GM12878 (cell line): ENCODE results near the gene TRIM28. TPM values are rescaled to one million over a fixed set of nuclear protein-coding genes. Genes with fewer than 3 reads are reported as not detected.

ENCODE experiments used
- BRCA1 ChIP-seq: IDR thresholded peaks from 2 replicates; pipeline ENCODE4 v1.6.1; 2011; ENCODE audit warnings: low read depth, low read length, improper control_type of control experiment
- CBX3 ChIP-seq: fragments of 200-600 bp; sonication (generic); IDR thresholded peaks from 2 replicates; pipeline ENCODE4 v1.6.1; 2016; ENCODE audit warnings: low read depth, borderline replicate concordance
- CTCF ChIP-seq, 3 experiments: IDR thresholded peaks in 2 of 3; conservative IDR thresholded peaks in 1 of 3; 2 replicates each; pipeline ENCODE4 v1.5.1; 2011; ENCODE audit warnings: low read depth in 3 of 3, low read length in 3 of 3, mild to moderate bottlenecking in 3 of 3, control low read depth in 2 of 3, moderate library complexity in 2 of 3, inconsistent platforms in 1 of 3, mixed read lengths in 1 of 3; ENCODE audit not compliant: control insufficient read depth in 2 of 3, insufficient read depth in 1 of 3; ENCODE audit errors: extremely low read depth in 1 of 3
- EED ChIP-seq: sonication (generic); IDR thresholded peaks from 2 replicates; pipeline ENCODE4 v1.6.1; 2016; ENCODE audit warnings: antibody characterized with exemption, low read depth
- HDAC2 ChIP-seq: fragments of 200-600 bp; sonication (generic); IDR thresholded peaks from 2 replicates; pipeline ENCODE4 v1.6.1; 2017
- HDAC6 ChIP-seq: fragments of 200-600 bp; sonication (generic); IDR thresholded peaks from one replicate; pipeline ENCODE4 v1.8.0; 2017; ENCODE audit warnings: antibody characterized with exemption; ENCODE audit not compliant: unreplicated experiment
- HSF1 ChIP-seq: fragments of 150-350 bp; IDR thresholded peaks from 2 replicates; pipeline ENCODE4 v1.6.1; 2014; ENCODE audit warnings: mild to moderate bottlenecking, low read depth, low read length
- KLF5 ChIP-seq: fragments of 450-650 bp; IDR thresholded peaks from 2 replicates; pipeline ENCODE4 v1.6.1; 2014; ENCODE audit warnings: mild to moderate bottlenecking; ENCODE audit not compliant: partially characterized antibody
- LARP7 ChIP-seq: fragments of 450-650 bp; IDR thresholded peaks from 2 replicates; pipeline ENCODE4 v1.6.1; 2017; ENCODE audit warnings: mild to moderate bottlenecking
- MAX ChIP-seq: IDR thresholded peaks from 2 replicates; pipeline ENCODE4 v1.6.1; 2012; ENCODE audit warnings: low read depth, low read length, improper control_type of control experiment
- MEF2B ChIP-seq: fragments of 450-650 bp; IDR thresholded peaks from 2 replicates; pipeline ENCODE4 v1.6.1; 2018; ENCODE audit warnings: mild to moderate bottlenecking, moderate library complexity; ENCODE audit not compliant: partially characterized antibody, poor library complexity, severe bottlenecking
- NBN ChIP-seq: fragments of 450-650 bp; IDR thresholded peaks from 2 replicates; pipeline ENCODE4 v1.6.1; 2016
- NFXL1 ChIP-seq: fragments of 450-650 bp; IDR thresholded peaks from 2 replicates; pipeline ENCODE4 v1.6.1; 2017; ENCODE audit warnings: antibody characterized with exemption, mild to moderate bottlenecking, borderline replicate concordance
- NKRF ChIP-seq: fragments of 450-650 bp; conservative IDR thresholded peaks from 2 replicates; pipeline ENCODE4 v1.6.1; 2017; ENCODE audit warnings: mild to moderate bottlenecking, moderate library complexity
- NR2F1 ChIP-seq: fragments of 450-650 bp; conservative IDR thresholded peaks from 2 replicates; pipeline ENCODE4 v1.6.1; 2017; ENCODE audit warnings: mild to moderate bottlenecking
- PKNOX1 ChIP-seq: fragments of 450-650 bp; IDR thresholded peaks from 2 replicates; pipeline ENCODE4 v1.6.1; 2016; ENCODE audit warnings: mild to moderate bottlenecking
- PML ChIP-seq: IDR thresholded peaks from 2 replicates; pipeline ENCODE4 v1.6.1; 2012; ENCODE audit warnings: low read length, inconsistent platforms
- POLR2AphosphoS2 ChIP-seq: IDR thresholded peaks from 2 replicates; pipeline ENCODE4 v1.6.1; 2011; ENCODE audit warnings: low read depth, mild to moderate bottlenecking, low read length, improper control_type of control experiment, moderate library complexity
- POLR2AphosphoS5 ChIP-seq: IDR thresholded peaks from 2 replicates; pipeline ENCODE4 v1.6.1; 2011; ENCODE audit warnings: mild to moderate bottlenecking, low read length, inconsistent platforms
- RBBP5 ChIP-seq: fragments of 200-600 bp; sonication (generic); conservative IDR thresholded peaks from 2 replicates; pipeline ENCODE4 v1.6.1; 2016
- SREBF1 ChIP-seq: IDR thresholded peaks from 2 replicates; pipeline ENCODE4 v1.6.1; 2012; ENCODE audit warnings: mild to moderate bottlenecking, low read length
- SREBF2 ChIP-seq: IDR thresholded peaks from 2 replicates; pipeline ENCODE4 v1.6.1; 2012; ENCODE audit warnings: mild to moderate bottlenecking, low read length
- STAT3 ChIP-seq: IDR thresholded peaks from 2 replicates; pipeline ENCODE4 v1.6.1; 2011; ENCODE audit warnings: low read depth, low read length, improper control_type of control experiment
- TARDBP ChIP-seq: IDR thresholded peaks from 2 replicates; pipeline ENCODE4 v1.6.1; 2016; ENCODE audit warnings: borderline replicate concordance
- TBL1XR1 ChIP-seq: IDR thresholded peaks from 2 replicates; pipeline ENCODE4 v1.6.1; 2012; ENCODE audit warnings: low read depth, low read length, improper control_type of control experiment
- polyA plus RNA-seq, 11 experiments: library from polyadenylated mRNA; depleted of rRNA in 4 of 11; unstranded in 6 of 11; stranded (reverse) in 5 of 11; fragments of >200 nt; fragmentation: Nextera tagmentation in 4 of 11; fragmentation: Illumina TruSeq in 1 of 11; extraction: Ambion mirVana in 4 of 11; extraction: Trizol in 1 of 11; gene quantifications; 1 replicate in 1 of 11; 2 replicates in 10 of 11; pipeline versions ENCODE4 v1.2.1 to v1.2.3, GENCODE V29; 2011 to 2016; ENCODE audit warnings: inconsistent platforms in 2 of 11, missing spikeins in 2 of 11, low read depth in 1 of 11
- total RNA-seq, 4 experiments: library from RNA; depleted of rRNA in 3 of 4; stranded (reverse); fragments of >200 nt in 3 of 4; fragmentation: Illumina TruSeq in 1 of 4; extraction: Trizol in 1 of 4; gene quantifications; 2 replicates each; pipeline versions ENCODE4 v1.2.1 to v1.2.3, GENCODE V29; 2013 to 2021

The TRIM28 gene
- total and polyA plus RNA-seq, 10 of the 15 experiments (the other 5 are each of a cell fraction or from before 2014, with no cell fraction given) = 5.0 to 650 (median 296) TPM

- peak; percentile 90; the same call in 1 of the 2 replicates for TF ChIP-seq TARDBP
- peak; percentile 48; the same call in 1 of the 2 replicates for TF ChIP-seq SREBF2
- TF ChIP-seq HSF1 = peak; percentile 61; the same call in 1 of the 2 replicates
- peak; percentile 93 for TF ChIP-seq LARP7
- peak; percentile 96 for TF ChIP-seq NBN
- peak; percentile 93 for TF ChIP-seq KLF5
- TF ChIP-seq MEF2B = peak; percentile 63
- no peak for TF ChIP-seq NFXL1
- TF ChIP-seq NR2F1 = peak; percentile 86
- no peak for TF ChIP-seq BRCA1
- no peak for TF ChIP-seq HDAC6
- TF ChIP-seq RBBP5 = no peak
- TF ChIP-seq PKNOX1 = peak; percentile 82
- peak; percentile 78 for TF ChIP-seq TBL1XR1
- peak; percentile 62; the same call in 1 of the 2 replicates for TF ChIP-seq EED
- TF ChIP-seq MAX = no peak; the same call in 1 of the 2 replicates
- peak; percentile 23 for TF ChIP-seq NKRF
- TF ChIP-seq CTCF (IDR thresholded peaks at IDR 0.05 in 2 of 3, conservative IDR thresholded peaks at IDR 0.05 in 1 of 3; ENCODE audit: control insufficient read depth in 2 of 3, extremely low read depth in 1 of 3, insufficient read depth in 1 of 3, low read depth in 3 of 3, low read length in 3 of 3) = peak; percentile 79 to 91 (median 88)
- peak; percentile 96 for TF ChIP-seq PML
- TF ChIP-seq SREBF1 = peak; percentile 65; the same call in 1 of the 2 replicates
- TF ChIP-seq POLR2AphosphoS2 = peak; percentile 89
- TF ChIP-seq STAT3 = 0 out of 2 replicates have a peak, but pooled peaks have one; percentile 54
- no peak for TF ChIP-seq HDAC2
- peak; percentile 82; the same call in 1 of the 2 replicates for TF ChIP-seq POLR2AphosphoS5
- no peak for TF ChIP-seq CBX3
Measured at GRCh38 chr19:58519355-58520256, 24.3 kb upstream of the TRIM28 start, which contains the start of gene ZBTB45 (continued).
